ENCODE results near the gene VAC14. TPM values are rescaled to one million over a fixed set of nuclear protein-coding genes. Genes with fewer than 3 reads are reported as not detected.

Gene VAC14
- total and polyA plus RNA-seq, 2 of the 8 experiments (the other 6 are each of a cell fraction or from before 2014, with no cell fraction given) = 56.0 to 108 TPM

- H3K36me3 ChIP-seq (ENCODE audit: control insufficient read depth in 2 of 4, insufficient read depth in 4 of 4, low read length in 3 of 4) = no peaks in the 10 kb centered on the region
- H2AK5ac ChIP-seq (ENCODE audit: low read depth, low read length) = peak overlapping the region; percentile 67; the same call in 1 of the 2 replicates
- H4K5ac ChIP-seq (ENCODE audit: insufficient read length, low read depth, low read length) = no peak overlapping the region
- H3K23me2 ChIP-seq (ENCODE audit: low read depth, low read length) = no peaks in the 10 kb centered on the region; the same call in 1 of the 2 replicates
- FAIRE-seq (no peak), DNase-seq (ENCODE audit: low read depth in 1 of 2, low spot score in 2 of 2) (no peak)
- ChIA-PET POLR2A (ENCODE audit: partially characterized antibody) (interaction anchor here (1.8 kb wide), 1 partner anchor 29 kb away, joined by 10 read pairs; no protein-coding TSS in a partner anchor), CTCF (ENCODE audit: partially characterized antibody) (interaction anchor here (1.5 kb wide), 1 partner anchor 66 kb away, joined by 6 read pairs; no protein-coding TSS in a partner anchor)
- H2BK5ac ChIP-seq (ENCODE audit: low read depth, low read length) = 0 out of 2 replicates have a peak overlapping the region, but pooled peaks have one; percentile 10
- H3K9ac ChIP-seq (replicated peaks in 1 of 4; ENCODE audit: extremely low read depth in 1 of 4, low read depth in 3 of 4, low read length in 3 of 4) = no peak overlapping the region
- H2BK12ac ChIP-seq (ENCODE audit: low read depth, low read length) = peak overlapping the region; percentile 68; the same call in 1 of the 2 replicates
- no peak overlapping the region for H3K4ac ChIP-seq (replicated peaks; ENCODE audit: insufficient read length, low read depth, low read length)
- H4K20me1 ChIP-seq (replicated peaks in 1 of 2; ENCODE audit: control insufficient read depth in 1 of 2, insufficient read depth in 2 of 2, low read length in 2 of 2) = no peaks in the 10 kb centered on the region
- no peak overlapping the region for H3K27ac ChIP-seq (ENCODE audit: low read depth, low read length)
- H3K27me3 ChIP-seq (replicated peaks in 1 of 4; ENCODE audit: control insufficient read depth in 3 of 4, extremely low read depth in 1 of 4, insufficient read depth in 3 of 4, low read length in 3 of 4) = no peaks in the 10 kb centered on the region
- no peaks in the 10 kb centered on the region for H3K4me1 ChIP-seq (replicated peaks in 1 of 4; ENCODE audit: control insufficient read depth in 3 of 4, insufficient read depth in 4 of 4, low read length in 3 of 4)
- H3K79me1 ChIP-seq (ENCODE audit: low read depth, low read length) = no peaks in the 10 kb centered on the region
- no peak overlapping the region for H4K91ac ChIP-seq (replicated peaks; ENCODE audit: insufficient read length, low read length)
- H4K8ac ChIP-seq (ENCODE audit: extremely low read depth, insufficient read depth, low read length) = no peak overlapping the region
- H3K18ac ChIP-seq (ENCODE audit: extremely low read depth, low read length) = no peak overlapping the region; the same call in 1 of the 2 replicates
- H2BK120ac ChIP-seq (replicated peaks; ENCODE audit: low read depth, low read length) = no peak overlapping the region
- no peaks in the 10 kb centered on the region; a peak in 1 of 4 replicates for H3K9me3 ChIP-seq (ENCODE audit: insufficient read depth in 2 of 2, low read depth in 1 of 2, low read length in 1 of 2)
- no peak overlapping the region for H3K4me2 ChIP-seq (ENCODE audit: insufficient read depth in 1 of 2, low read depth in 2 of 2, low read length in 2 of 2)
- H2AFZ ChIP-seq (ENCODE audit: low read length) = no peak overlapping the region
- no peak overlapping the region for H3K4me3 ChIP-seq (ENCODE audit: extremely low read depth in 1 of 4, insufficient read depth in 2 of 4, low read depth in 3 of 4, low read length in 4 of 4)
- H3K79me2 ChIP-seq (ENCODE audit: control insufficient read depth in 1 of 2, insufficient read depth in 2 of 2, low read length in 2 of 2) = no peaks in the 10 kb centered on the region
- H2BK15ac ChIP-seq (ENCODE audit: low read length) = 0 out of 2 replicates have a peak overlapping the region, but pooled peaks have one; percentile 46
- H3K56ac ChIP-seq (replicated peaks; ENCODE audit: insufficient read length, low read depth, low read length) = no peak overlapping the region
- whole genome bisulfite sequencing, 2 experiments (ENCODE audit: extremely low coverage in 1 of 2, insufficient coverage in 1 of 2, insufficient read length in 1 of 2, insufficient replicate concordance in 2 of 2, low coverage in 1 of 2, low lambda C conversion rate in 2 of 2, missing lambda C conversion rate in 1 of 2) = 76% methylated on average over 10 of the region's 10 CpGs; no CpG with 5 or more reads in 1 of the 2 experiments
- H3K23ac ChIP-seq (ENCODE audit: insufficient read length) = no peak overlapping the region
- no peak overlapping the region; the same call in 1 of the 2 replicates for H2BK20ac ChIP-seq (ENCODE audit: low read length)
- H3K14ac ChIP-seq (ENCODE audit: insufficient read length) = no peak overlapping the region
- TF ChIP-seq ZNF274 (IDR thresholded peaks at IDR 0.05; ENCODE audit: borderline replicate concordance, extremely low read depth, low read length) = no peak
- peak; percentile 40 to 50 for TF ChIP-seq RAD21 (IDR thresholded peaks at IDR 0.05 in 1 of 2, conservative IDR thresholded peaks at IDR 0.05 in 1 of 2; ENCODE audit: low read depth in 2 of 2, low read length in 2 of 2)
- TF ChIP-seq MAFK (IDR thresholded peaks at IDR 0.05; ENCODE audit: low read depth, low read length) = no peak
- no peak for TF ChIP-seq RFX5 (IDR thresholded peaks at IDR 0.05; ENCODE audit: borderline replicate concordance, low read depth, low read length)
- no peak for TF ChIP-seq SP2 (IDR thresholded peaks at IDR 0.05; ENCODE audit: low read length)
- no peak for TF ChIP-seq JUN (IDR thresholded peaks at IDR 0.05; ENCODE audit: low read depth, low read length)
- TF ChIP-seq, protein P1, sequence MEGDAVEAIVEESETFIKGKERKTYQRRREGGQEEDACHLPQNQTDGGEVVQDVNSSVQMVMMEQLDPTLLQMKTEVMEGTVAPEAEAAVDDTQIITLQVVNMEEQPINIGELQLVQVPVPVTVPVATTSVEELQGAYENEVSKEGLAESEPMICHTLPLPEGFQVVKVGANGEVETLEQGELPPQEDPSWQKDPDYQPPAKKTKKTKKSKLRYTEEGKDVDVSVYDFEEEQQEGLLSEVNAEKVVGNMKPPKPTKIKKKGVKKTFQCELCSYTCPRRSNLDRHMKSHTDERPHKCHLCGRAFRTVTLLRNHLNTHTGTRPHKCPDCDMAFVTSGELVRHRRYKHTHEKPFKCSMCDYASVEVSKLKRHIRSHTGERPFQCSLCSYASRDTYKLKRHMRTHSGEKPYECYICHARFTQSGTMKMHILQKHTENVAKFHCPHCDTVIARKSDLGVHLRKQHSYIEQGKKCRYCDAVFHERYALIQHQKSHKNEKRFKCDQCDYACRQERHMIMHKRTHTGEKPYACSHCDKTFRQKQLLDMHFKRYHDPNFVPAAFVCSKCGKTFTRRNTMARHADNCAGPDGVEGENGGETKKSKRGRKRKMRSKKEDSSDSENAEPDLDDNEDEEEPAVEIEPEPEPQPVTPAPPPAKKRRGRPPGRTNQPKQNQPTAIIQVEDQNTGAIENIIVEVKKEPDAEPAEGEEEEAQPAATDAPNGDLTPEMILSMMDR (IDR thresholded peaks at IDR 0.05; ENCODE audit: control extremely low read depth in 1 of 3, insufficient read depth in 1 of 3, low read depth in 1 of 3, low read length in 3 of 3) = peak; percentile 26 to 32 (median 26); a peak in 3 of 4 replicates
- TF ChIP-seq TEAD4 (IDR thresholded peaks at IDR 0.05; ENCODE audit: low read depth, low read length) = no peak
These were observed 156.0 kb downstream of the VAC14 start for GRCh38 chr16:70644763-70645597.
